HG02973 (cell line): ENCODE data around the gene RAD50.
"Not testable (repeated sequence)": the region's sequence is repeated elsewhere in the genome, so short reads cannot be mapped to it uniquely, and the experiment has no call there.

Experiments
- ATAC-seq: cut with Tn5 transposase; IDR thresholded peaks from one replicate; pipeline ENCODE4 v1.9.1; 2021; ENCODE audit warnings: moderate library complexity; ENCODE audit not compliant: unreplicated experiment

RAD50 gene

GRCh38 chr5:132556153-132556762 lies 519 bp upstream of the RAD50 start:
- no peak for ATAC-seq

DNA sequence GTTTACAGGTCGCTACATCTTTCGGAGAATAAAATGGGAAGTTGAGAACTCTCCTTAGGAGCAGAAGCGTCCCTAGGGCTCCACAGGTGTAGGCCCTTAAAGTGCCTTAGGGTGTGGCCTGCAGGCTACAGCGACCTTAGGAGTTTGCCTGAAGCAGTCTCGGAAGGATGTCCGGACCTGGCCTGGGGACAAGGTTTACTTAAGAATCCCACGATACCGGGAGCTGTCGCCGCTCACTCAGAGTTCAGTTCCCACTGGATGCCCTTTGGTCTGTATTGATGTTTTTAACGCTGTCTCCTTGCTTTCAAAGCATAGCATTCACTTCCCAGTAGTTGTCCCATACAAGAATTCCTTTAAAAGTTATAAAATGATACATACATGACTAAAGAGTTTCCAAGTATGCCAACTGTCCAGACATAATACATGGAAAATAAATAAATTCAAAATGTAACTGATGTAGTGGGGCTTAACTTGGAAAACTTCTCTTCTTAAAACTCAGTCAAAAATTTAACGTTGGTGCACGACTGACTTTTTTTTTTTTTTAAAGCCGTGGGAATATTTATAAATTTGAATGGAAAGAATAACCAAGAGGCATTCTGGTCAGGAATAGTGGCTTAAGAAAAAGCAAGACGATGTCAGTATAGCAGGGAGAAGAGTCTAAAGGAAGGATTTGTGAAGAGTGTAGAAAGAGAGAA lies 848 bp downstream of the RAD50 start:
- ATAC-seq, result peak; percentile 35

- ATAC-seq, result no peak
Observed at GRCh38 chr5:132559383-132560060, 2.7 kb downstream of the RAD50 start.

- no peak for ATAC-seq
Observed at GRCh38 chr5:132561601-132562000, 4.8 kb downstream of the RAD50 start.

DNA sequence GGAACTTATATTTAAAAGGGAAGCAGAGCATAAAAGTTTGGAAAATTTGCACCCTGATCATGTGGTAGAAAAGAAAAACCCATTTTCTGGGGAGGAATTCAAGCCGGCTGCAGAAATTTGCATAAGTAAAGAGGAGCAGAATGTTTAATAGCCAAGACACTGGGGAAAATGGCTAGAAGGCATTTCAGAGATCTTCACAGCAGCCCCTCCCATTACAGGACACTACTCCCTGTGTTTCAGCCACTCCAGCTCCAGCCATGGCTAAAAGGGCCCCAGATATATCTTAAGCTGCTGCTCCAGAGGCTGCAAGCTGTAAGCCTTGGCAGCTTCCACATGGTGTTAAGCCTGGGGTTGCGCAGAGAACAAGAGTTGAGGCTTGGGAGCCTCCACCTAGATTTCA lies 7.8 kb downstream of the RAD50 start:
- ATAC-seq, result not testable (repeated sequence)

GRCh38 chr5:132566657-132567056 lies 9.9 kb downstream of the RAD50 start:
- no peak for ATAC-seq

DNA sequence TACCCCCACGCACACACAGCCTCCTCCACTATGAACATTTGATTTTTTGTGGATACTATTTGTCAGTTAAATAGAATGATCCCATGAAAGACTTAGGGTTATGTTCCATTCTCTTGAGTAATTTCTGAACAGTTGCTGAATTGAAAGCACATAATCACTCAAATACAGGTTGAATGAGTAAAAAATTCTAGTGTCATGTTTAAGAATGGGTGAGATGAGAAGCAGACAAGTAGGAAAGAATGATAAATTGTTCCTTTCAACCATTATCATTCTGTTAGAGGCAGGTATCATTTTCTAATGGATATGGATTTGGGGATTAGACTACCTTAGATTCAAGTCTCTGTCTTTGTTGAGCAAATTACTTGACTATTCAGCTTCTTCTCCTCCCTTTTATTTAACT lies 19.3 kb downstream of the RAD50 start:
- ATAC-seq, result no peak

DNA sequence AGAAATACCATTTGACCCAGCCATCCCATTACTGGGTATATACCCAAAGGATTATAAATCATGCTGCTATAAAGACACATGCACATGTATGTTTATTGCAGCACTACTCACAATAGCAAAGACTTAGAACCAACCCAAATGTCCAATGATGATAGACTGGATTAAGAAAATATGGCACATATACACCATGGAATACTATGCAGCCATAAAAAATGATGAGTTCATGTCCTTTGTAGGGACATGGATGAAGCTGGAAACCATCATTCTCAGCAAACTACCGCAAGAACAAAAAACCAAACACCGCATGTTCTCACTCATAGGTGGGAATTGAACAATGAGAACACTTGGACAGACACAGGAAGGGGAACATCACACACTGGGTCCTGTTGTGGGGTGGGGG lies 27.8 kb downstream of the RAD50 start:
- ATAC-seq, result not testable (repeated sequence)

DNA sequence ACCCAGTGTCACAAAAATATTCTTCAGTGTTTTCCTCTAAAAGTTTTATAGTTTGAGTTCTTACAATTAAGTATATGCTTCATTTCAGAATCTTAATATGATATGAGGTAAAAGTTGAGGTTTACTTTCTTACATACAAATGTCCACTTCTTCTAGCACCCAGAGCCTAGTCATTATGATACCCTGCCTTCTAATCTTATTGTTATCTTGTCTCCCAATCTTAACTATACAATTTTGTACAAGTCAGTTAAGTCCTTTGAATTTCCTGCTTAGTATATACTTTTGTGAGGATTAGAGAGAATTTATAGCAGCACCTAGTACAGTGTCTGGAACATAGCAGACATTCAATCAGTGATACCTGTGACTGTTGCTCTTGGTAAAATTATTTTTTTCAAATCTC lies 29.3 kb downstream of the RAD50 start:
- ATAC-seq, result no peak

DNA sequence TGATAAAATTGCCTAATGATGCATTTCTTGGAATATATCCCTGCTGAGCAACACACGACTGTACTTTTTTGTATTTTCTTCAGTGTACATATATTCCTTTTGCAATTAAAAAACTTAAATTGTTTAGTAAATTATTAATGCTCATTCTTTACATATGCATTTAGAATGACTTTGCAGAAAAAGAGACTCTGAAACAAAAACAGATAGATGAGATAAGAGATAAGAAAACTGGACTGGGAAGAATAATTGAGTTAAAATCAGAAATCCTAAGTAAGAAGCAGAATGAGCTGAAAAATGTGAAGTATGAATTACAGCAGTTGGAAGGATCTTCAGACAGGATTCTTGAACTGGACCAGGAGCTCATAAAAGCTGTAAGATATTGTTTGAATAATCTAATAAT lies 32.7 kb downstream of the RAD50 start:
- ATAC-seq, result no peak

- ATAC-seq, result no peak
Observed at GRCh38 chr5:132591145-132591544, 34.4 kb downstream of the RAD50 start.

DNA sequence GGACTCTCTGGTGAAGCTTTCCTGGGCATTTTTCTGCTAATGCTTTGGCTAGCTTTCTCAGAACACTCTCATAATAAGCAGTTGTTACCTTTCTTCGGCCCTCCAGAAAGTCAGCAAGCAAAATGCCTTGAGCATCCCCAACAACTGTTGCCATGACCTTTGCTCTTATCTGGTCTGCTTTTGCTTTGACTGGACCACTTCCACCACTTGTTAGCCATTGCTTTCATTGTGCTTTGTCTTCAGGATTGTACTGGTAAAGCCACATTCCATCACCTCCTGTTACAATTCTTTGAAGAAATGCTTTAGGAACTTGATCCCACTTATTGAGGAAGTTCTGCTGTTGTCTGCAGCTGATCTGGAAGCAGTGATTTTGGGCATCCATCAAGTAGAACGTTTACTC lies 35.7 kb downstream of the RAD50 start:
- no peak for ATAC-seq

GRCh38 chr5:132594170-132594569 lies 37.4 kb downstream of the RAD50 start:
- ATAC-seq, result no peak

GRCh38 chr5:132595624-132596023 lies 38.8 kb downstream of the RAD50 start:
- ATAC-seq, result no peak

GRCh38 chr5:132601071-132601728 lies 44.4 kb downstream of the RAD50 start:
- ATAC-seq, result no peak

GRCh38 chr5:132607095-132607494 lies 50.3 kb downstream of the RAD50 start:
- ATAC-seq, result no peak

DNA sequence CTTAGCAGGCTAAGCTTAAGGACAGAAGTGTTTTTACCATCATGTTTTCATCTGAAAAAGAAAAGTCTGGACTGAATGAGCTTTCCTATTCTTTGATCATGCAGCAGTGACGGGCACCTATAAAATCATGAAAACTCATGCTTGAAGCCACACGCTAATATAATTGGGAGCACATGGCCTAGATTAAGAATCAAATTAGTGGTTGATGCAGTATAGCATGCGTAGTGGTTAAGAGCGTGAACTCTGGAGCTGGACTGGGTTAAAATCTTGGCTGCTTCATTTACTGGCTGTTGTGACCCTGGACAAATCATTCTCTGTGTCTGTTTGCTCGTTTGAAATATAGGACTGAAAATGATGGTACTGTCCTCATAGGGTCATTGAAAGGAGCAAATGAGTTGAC lies 51.3 kb downstream of the RAD50 start:
- no peak for ATAC-seq

- ATAC-seq, result no peak
Observed at GRCh38 chr5:132611965-132612364, 55.2 kb downstream of the RAD50 start.

DNA sequence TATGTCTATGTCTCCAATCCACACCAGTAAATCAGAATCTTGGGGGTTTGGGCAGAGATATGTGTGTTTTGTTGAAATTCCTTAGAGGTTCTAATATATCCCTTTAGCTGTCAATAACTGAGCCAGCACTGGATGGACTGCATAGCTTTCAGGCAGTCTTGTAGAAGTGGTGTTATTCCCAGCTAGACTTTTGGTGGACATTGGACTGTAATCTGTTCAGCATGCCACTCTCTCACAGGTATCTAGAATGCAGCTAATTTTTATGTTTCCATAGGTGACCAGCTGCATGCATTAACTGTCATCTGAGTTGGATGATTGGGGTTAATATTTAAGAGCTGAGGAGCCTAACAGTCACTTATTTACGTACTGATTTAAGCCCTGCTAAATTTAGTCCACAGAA lies 56.1 kb downstream of the RAD50 start:
- no peak for ATAC-seq

GRCh38 chr5:132621699-132622098 lies 64.9 kb downstream of the RAD50 start:
- no peak for ATAC-seq

DNA sequence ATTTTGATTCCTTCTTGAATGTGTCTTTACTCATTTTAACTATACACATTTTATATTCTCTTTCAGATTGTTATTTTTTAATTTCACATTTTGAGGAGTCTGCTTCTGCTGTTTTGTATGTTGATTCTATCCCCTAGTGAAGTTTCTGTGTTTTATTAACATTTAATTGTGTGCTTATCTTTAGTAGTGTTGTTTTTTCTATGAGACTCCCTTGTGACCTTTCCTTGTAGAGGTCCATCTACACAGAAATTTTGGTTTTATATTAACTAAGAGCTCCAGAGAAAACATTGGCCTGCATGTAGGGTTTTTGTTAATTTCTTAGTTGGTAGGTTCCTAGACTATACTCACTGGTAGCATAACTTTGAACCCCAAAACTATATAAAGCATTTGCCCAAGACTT lies 65.8 kb downstream of the RAD50 start:
- ATAC-seq, result no peak

GRCh38 chr5:132627470-132627869 lies 70.7 kb downstream of the RAD50 start:
- ATAC-seq, result no peak
